Caco-2 (cell line): ENCODE data around the gene CASP10. TPM values are rescaled to one million over a fixed set of nuclear protein-coding genes. Genes with fewer than 3 reads are reported as not detected.
"Not testable (repeated sequence)": the region's sequence is repeated elsewhere in the genome, so short reads cannot be mapped to it uniquely, and the experiment has no call there.

Experiments
- BruUV-seq: library from RNA; stranded (reverse); fragments of 400-500 nt; replicated peaks from 2 replicates; lab custom pipeline; 2021; lab: Mats Ljungman, UMichigan
- CTCF ChIA-PET: fragments of 300-600 bp; sonication (Branson Sonifier 250); formaldehyde crosslinking; loops from one replicate; lab custom pipeline; 2022; ENCODE audit warnings: antibody characterized with exemption; lab: Charles Lee
- POLR2A ChIA-PET: fragments of 300-600 bp; sonication (Branson Sonifier 250); formaldehyde crosslinking; loops from one replicate; lab custom pipeline; 2022; ENCODE audit warnings: antibody characterized with exemption; lab: Charles Lee
- DNase-seq, 2 experiments: peaks; one replicate each; pipeline versions ENCODE4 v3.0.0 to v3.0.0-alpha.2; 2020 to 2022
- H3K27me3 ChIP-seq: replicated peaks from 2 replicates; pipeline ENCODE4 v1.6.0; 2011; ENCODE audit warnings: low read length; ENCODE audit not compliant: control insufficient read depth, insufficient read depth
- H3K36me3 ChIP-seq: 2 replicates; pipeline ENCODE4 v1.5.1; 2011; ENCODE audit warnings: low read length; ENCODE audit not compliant: control insufficient read depth, insufficient read depth
- H3K4me1 ChIP-seq: fragments of 250-450 bp; sonication (Bioruptor Pico); 2 replicates; pipeline ENCODE4 v1.5.1; 2020; ENCODE audit warnings: mild to moderate bottlenecking
- H3K4me3 ChIP-seq: 2 replicates; pipeline ENCODE4 v1.5.1; 2011; ENCODE audit warnings: low read depth, mild to moderate bottlenecking, control low read depth, low read length
- H3K9me3 ChIP-seq: fragments of 250-450 bp; sonication (Bioruptor Pico); 2 replicates; pipeline ENCODE4 v1.5.1; 2020; ENCODE audit warnings: mild to moderate bottlenecking, moderate library complexity
- H3K27ac Mint-ChIP-seq: one replicate; pipeline ENCODE4 v1.8.0; 2022; ENCODE audit warnings: mixed read lengths; ENCODE audit not compliant: unreplicated experiment
- H3K27me3 Mint-ChIP-seq: one replicate; pipeline ENCODE4 v1.8.0; 2022; ENCODE audit warnings: mixed read lengths; ENCODE audit not compliant: insufficient read depth, unreplicated experiment
- H3K36me3 Mint-ChIP-seq: one replicate; pipeline ENCODE4 v1.8.0; 2022; ENCODE audit warnings: mild to moderate bottlenecking, mixed read lengths; ENCODE audit not compliant: insufficient read depth, unreplicated experiment
- H3K4me1 Mint-ChIP-seq: one replicate; pipeline ENCODE4 v1.8.0; 2022; ENCODE audit warnings: low read depth, mixed read lengths; ENCODE audit not compliant: unreplicated experiment
- H3K4me3 Mint-ChIP-seq: one replicate; pipeline ENCODE4 v1.8.0; 2022; ENCODE audit warnings: mild to moderate bottlenecking, moderate library complexity, mixed read lengths; ENCODE audit not compliant: unreplicated experiment
- H3K9me3 Mint-ChIP-seq: one replicate; pipeline ENCODE4 v1.8.0; 2022; ENCODE audit warnings: mixed read lengths; ENCODE audit not compliant: unreplicated experiment
- intact Hi-C: fragments of 100-400 bp; cut with micrococcal nuclease; formaldehyde crosslinking; loops from one replicate; pipeline ENCODE4 v1.10.0; 2022; ENCODE audit not compliant: unreplicated experiment
- total RNA-seq: library from RNA; stranded (reverse); gene quantifications from 2 replicates; pipeline ENCODE4 v1.2.3, GENCODE V29; 2022
- TF ChIP-seq, protein P1 (sequence below), 2 experiments: fragments of 200-600 bp in 1 of 2; IDR thresholded peaks; 1 replicate in 1 of 2; 2 replicates in 1 of 2; pipeline versions ENCODE4 v1.5.1 to v1.8.0; 2011 to 2022; ENCODE audit warnings: antibody characterized with exemption in 1 of 2, control low read depth in 1 of 2, inconsistent platforms in 1 of 2, low read depth in 1 of 2, low read length in 1 of 2, mild to moderate bottlenecking in 1 of 2, moderate library complexity in 1 of 2; ENCODE audit not compliant: insufficient read depth in 1 of 2, severe bottlenecking in 1 of 2, unreplicated experiment in 1 of 2

Gene CASP10
- total RNA-seq, 1 experiment from 2014 or later = 5.8 TPM

DNA sequence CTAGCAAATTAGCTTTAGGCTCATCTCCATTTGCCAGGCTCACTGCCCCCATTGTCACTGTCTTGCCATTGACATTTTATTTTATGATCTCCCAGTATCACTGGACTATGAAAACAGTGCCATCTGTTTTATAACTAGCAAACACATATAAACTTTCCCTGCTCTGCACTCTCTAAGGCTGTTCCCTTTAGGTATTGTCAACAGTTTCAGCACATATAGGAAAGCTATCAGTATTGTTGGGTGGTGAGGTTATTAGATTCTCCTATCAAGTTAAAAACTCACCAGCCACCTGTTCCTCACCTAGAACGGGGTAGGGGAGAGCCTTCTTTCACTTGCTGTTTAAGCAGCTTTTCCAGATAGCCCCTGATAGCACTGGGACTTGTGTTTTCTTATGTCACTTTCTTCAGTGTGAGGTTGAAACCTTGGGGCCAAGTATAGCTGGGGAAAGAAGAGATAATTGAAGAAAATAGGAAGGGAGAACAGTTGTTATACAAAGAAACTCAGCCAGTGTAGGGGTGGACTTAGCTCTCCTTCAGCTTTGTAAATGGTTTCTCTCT is 34.4 kb upstream of the CASP10 start:
- no peaks in the 10 kb centered on the region for H3K27me3 Mint-ChIP-seq
- no peak overlapping the region for H3K4me3 ChIP-seq
- H3K27ac Mint-ChIP-seq = peak overlapping the region; percentile 79
- H3K9me3 Mint-ChIP-seq = no peaks in the 10 kb centered on the region
- H3K36me3 ChIP-seq = peaks cover 6% of the 10 kb centered on the region
- DNase-seq = no peak
- CTCF ChIA-PET = interaction anchor here (0.9 to 1.1 kb wide), 2 partner anchors 22 to 84 kb away, joined by 3 read pairs; no protein-coding TSS in a partner anchor
- peaks cover 36% of the 10 kb centered on the region for H3K4me1 Mint-ChIP-seq
- H3K9me3 ChIP-seq = peaks cover 7% of the 10 kb centered on the region; the same call in 1 of the 2 replicates
- TF ChIP-seq, protein P1, sequence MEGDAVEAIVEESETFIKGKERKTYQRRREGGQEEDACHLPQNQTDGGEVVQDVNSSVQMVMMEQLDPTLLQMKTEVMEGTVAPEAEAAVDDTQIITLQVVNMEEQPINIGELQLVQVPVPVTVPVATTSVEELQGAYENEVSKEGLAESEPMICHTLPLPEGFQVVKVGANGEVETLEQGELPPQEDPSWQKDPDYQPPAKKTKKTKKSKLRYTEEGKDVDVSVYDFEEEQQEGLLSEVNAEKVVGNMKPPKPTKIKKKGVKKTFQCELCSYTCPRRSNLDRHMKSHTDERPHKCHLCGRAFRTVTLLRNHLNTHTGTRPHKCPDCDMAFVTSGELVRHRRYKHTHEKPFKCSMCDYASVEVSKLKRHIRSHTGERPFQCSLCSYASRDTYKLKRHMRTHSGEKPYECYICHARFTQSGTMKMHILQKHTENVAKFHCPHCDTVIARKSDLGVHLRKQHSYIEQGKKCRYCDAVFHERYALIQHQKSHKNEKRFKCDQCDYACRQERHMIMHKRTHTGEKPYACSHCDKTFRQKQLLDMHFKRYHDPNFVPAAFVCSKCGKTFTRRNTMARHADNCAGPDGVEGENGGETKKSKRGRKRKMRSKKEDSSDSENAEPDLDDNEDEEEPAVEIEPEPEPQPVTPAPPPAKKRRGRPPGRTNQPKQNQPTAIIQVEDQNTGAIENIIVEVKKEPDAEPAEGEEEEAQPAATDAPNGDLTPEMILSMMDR (IDR thresholded peaks at IDR 0.05; ENCODE audit: insufficient read depth in 1 of 2, low read depth in 1 of 2, low read length in 1 of 2, severe bottlenecking in 1 of 2, unreplicated experiment in 1 of 2) = no peak
- intact Hi-C loops = loop anchor here (2.0 kb wide), 1 partner anchor 140 kb away; no protein-coding TSS in a partner anchor
- peak overlapping the region; percentile 42 for H3K4me3 Mint-ChIP-seq
- peaks cover 60% of the 10 kb centered on the region for H3K36me3 Mint-ChIP-seq
- POLR2A ChIA-PET = no interaction called here
- H3K27me3 ChIP-seq = no peaks in the 10 kb centered on the region
- no TSS peak for BruUV-seq
- peaks cover 83% of the 10 kb centered on the region for H3K4me1 ChIP-seq

DNA sequence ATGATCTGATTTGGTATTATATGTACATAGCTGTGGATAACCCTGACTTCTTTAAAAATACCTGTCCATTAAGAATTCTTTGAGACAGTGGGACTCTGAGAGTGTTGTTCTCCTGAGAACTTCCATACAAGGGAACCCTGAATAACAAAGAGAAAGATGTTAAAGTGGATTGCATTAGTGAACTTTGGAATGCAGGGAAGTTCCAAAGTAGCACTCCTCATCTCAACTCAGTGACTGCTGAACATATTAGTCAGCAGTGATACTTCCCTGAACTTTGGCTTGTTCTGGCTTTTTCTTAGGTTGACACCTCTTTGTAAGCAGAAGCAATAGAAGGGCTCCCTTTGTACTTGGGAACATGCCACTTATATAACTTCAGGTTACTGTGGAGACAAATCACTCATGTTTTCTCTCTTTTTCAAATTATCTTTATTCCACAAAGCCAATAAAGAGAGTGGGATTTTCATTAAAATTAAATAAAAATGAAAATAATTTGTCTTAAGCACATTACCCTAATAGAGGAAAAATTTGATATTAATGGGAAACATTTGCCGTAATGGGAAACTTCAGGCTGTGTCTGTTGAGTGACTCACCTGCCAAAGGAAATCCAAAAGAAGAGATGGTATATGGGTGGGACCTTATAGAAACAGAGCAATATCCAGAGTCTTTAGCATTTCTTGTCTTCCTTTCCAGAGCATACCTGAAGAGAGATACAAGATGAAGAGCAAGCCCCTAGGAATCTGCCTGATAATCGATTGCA is 33.7 kb upstream of the CASP10 start:
- DNase-seq = peak; percentile 58 to 63

DNA sequence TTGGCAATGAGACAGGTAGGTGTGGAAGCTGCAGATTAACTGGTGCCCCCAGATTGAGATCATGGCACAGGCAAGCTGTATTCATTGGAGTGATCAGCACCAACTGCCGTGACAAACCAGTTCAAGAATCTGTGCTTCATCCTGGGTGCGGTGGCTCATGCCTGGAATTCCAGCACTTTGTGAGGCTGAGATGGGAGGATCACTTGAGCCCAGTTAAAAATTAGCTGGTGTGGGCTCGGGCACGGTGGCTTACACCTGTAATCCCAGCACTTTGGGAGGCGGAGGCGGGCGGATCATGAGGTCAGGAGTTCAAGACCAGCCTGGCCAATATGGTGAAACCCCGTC is 33.1 kb upstream of the CASP10 start:
- H3K36me3 Mint-ChIP-seq = peaks cover 70% of the 10 kb centered on the region
- CTCF ChIA-PET = interaction anchor here (1.0 kb wide), 1 partner anchor 8 kb away, joined by 3 read pairs; no protein-coding TSS in a partner anchor
- not testable (repeated sequence) for H3K36me3 ChIP-seq

More for the DNA sequence above, 33.7 kb upstream of the CASP10 start:
- TSS peak; percentile 68 for BruUV-seq
- Mint-ChIP-seq H3K27ac (peak overlapping the region; percentile 79), H3K9me3 (no peaks in the 10 kb centered on the region), H3K36me3 (peaks cover 64% of the 10 kb centered on the region), H3K27me3 (no peaks in the 10 kb centered on the region), H3K4me1 (peaks cover 37% of the 10 kb centered on the region), H3K4me3 (peak overlapping the region; percentile 42)
- peaks cover 7% of the 10 kb centered on the region; the same call in 1 of the 2 replicates for H3K9me3 ChIP-seq
- peaks cover 78% of the 10 kb centered on the region for H3K4me1 ChIP-seq
- intact Hi-C loops = loop anchor here (1.0 to 2.0 kb wide), 2 partner anchors 9 to 140 kb away; no protein-coding TSS in a partner anchor
- peaks cover 6% of the 10 kb centered on the region for H3K36me3 ChIP-seq
- TF ChIP-seq, protein P1 (IDR thresholded peaks at IDR 0.05; ENCODE audit: insufficient read depth in 1 of 2, low read depth in 1 of 2, low read length in 1 of 2, severe bottlenecking in 1 of 2, unreplicated experiment in 1 of 2) = no peak
- H3K27me3 ChIP-seq = no peaks in the 10 kb centered on the region
- ChIA-PET POLR2A (interaction anchor here (0.8 kb wide), 1 partner anchor 23 kb away, joined by 3 read pairs; no protein-coding TSS in a partner anchor), CTCF (interaction anchor here (1.0 to 1.1 kb wide), 2 partner anchors 9 to 23 kb away, joined by 3 read pairs; no protein-coding TSS in a partner anchor)
- H3K4me3 ChIP-seq = no peak overlapping the region

More for the DNA sequence above, 33.1 kb upstream of the CASP10 start:
- H3K4me3 Mint-ChIP-seq = peak overlapping the region; percentile 42
- H3K4me1 ChIP-seq = peaks cover 72% of the 10 kb centered on the region
- BruUV-seq, H3K9me3 Mint-ChIP-seq, H3K4me3 ChIP-seq, H3K9me3 ChIP-seq, H3K27me3 ChIP-seq, H3K27me3 Mint-ChIP-seq: not testable (repeated sequence)
- peak; percentile 62 to 87 for DNase-seq
- peaks cover 37% of the 10 kb centered on the region for H3K4me1 Mint-ChIP-seq
- POLR2A ChIA-PET = interaction anchor here (0.8 kb wide), 1 partner anchor 23 kb away, joined by 3 read pairs; no protein-coding TSS in a partner anchor
- intact Hi-C loops = loop anchor here (1.0 to 2.0 kb wide), 2 partner anchors 9 to 141 kb away; no protein-coding TSS in a partner anchor
- H3K27ac Mint-ChIP-seq = peak overlapping the region; percentile 79
